Endometrial microvascular endothelial cells (primary cell): Measurements from ENCODE around the gene DGKH. TPM values are rescaled to one million over a fixed set of nuclear protein-coding genes. Genes with fewer than 3 reads are reported as not detected.

Source experiments
- in situ Hi-C: cut with HindIII; loops from 2 replicates; pipeline ENCODE4 v1.10.0; 2017; ENCODE audit warnings: low sequenced_read_pairs, low pct_unique_long_range_greater_than_20kb; ENCODE audit errors: inconsistent ontology term
- total RNA-seq: library from RNA; depleted of rRNA; stranded (reverse); fragments of >200 nt; gene quantifications from one replicate; pipeline ENCODE4 v1.2.3, GENCODE V29; 2015; ENCODE audit errors: inconsistent ontology term

The DGKH gene
- total RNA-seq, 1 donor from 2014 or later: 14.8 TPM

DNA sequence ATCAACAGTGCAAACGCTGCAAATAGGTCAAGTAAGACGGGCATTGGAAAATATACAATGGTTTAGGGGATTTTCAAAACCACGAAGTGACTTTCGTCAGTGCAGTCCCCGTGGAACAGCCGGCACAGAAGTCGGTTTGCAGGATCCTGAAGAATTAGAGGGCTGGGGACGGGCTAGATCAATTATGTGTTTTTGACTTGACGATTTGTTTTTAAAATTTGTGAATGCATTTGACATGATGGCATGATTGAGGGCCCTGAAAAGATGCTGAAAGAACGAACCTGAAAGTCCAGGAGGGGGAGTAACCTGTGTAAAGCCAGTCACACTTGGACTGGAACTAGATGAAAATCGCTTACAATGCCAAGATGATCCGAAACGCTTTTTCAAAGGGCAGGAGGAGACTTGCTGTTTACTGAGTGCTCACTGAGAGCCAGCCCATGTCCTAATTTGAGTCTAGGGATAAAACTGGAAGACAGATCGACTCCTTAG, 8.9 kb upstream of the DGKH start:
- in situ Hi-C loops: no loop called here

DNA sequence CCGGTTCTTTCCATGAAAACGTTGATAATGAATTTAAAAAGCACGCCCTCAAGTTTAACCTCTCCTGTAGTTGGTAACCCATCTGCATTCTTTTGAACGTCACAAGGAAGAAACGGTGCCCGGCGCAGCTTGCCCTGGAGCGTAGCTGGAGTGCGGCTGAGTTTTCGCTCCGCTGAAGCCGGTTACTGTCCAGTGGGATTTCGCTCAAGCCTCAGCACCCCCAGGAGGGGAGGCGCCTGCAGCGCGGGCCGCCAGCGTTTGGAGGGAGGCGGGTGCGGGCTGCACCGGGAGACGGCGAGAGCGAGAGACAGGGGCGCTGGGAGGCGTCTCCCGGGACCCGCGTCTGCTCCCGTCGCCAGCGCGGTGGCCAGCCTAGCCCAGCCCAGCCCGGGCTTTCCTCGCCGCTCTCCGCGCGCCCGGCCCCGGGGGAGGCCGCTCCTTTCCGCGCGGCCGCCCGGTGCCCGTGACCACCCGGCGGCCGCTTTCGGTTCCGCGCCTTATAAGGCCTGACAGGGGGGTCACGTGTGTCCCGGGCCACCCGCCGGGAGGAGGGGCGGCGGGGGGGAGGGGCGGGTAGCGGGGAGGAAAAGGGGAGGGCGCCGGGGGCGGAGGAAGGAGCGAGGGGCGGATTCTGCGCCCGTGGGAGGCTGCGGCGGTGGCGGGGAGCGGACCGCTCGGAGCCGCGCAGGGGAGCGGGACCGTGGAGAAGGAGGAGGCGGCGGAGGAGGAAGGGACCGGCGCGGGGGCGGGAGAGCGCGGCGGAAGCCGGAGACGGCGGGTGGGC, 8.3 kb upstream of the DGKH start:
- in situ Hi-C loops: no loop called here

GRCh38 chr13:42040730-42041010, 7.8 kb upstream of the DGKH start:
- in situ Hi-C loops: no loop called here

- in situ Hi-C loops: no loop called here
Measured at GRCh38 chr13:42041011-42041683, 7.3 kb upstream of the DGKH start.

- in situ Hi-C loops: no loop called here
Measured at GRCh38 chr13:42041684-42042035, 6.8 kb upstream of the DGKH start.

DNA sequence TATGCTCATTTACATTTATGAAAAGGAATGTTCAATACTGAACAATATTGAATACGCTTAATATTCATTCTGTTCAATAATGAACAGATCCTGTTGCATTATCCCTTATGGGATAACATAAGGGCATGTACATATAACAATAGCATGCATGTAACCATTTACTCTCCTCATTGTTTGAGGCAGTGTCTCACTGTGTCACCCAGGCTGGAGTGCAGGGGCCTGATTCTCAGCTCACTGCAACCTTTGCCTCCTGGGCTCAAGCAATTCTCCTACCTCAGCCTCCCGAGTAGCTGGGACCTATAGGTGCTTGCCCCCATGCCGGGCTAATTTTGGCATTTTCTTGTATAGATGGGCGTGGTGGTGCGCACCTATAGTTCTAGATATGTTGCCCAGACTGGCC, 4.8 kb upstream of the DGKH start:
- in situ Hi-C loops: no loop called here

DNA sequence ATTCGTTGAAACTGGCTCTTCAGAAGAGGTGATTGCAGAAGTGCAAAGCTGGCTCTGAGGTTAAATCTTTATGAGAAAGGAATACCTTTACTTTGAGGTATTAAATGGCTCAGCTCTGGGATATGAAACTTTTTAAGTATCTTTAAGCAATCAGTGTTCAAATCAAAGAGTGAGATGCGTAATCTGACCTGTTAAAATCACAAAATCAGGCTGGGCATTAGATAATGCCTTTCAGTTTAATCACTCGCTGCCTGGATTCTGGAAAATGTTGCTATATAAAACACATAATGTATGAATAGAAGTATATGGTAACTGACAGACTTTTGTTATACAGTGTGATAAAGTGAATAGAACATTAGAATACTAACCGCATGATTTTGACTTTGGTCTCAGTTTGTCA, 2.0 kb upstream of the DGKH start:
- in situ Hi-C loops: no loop called here

DNA sequence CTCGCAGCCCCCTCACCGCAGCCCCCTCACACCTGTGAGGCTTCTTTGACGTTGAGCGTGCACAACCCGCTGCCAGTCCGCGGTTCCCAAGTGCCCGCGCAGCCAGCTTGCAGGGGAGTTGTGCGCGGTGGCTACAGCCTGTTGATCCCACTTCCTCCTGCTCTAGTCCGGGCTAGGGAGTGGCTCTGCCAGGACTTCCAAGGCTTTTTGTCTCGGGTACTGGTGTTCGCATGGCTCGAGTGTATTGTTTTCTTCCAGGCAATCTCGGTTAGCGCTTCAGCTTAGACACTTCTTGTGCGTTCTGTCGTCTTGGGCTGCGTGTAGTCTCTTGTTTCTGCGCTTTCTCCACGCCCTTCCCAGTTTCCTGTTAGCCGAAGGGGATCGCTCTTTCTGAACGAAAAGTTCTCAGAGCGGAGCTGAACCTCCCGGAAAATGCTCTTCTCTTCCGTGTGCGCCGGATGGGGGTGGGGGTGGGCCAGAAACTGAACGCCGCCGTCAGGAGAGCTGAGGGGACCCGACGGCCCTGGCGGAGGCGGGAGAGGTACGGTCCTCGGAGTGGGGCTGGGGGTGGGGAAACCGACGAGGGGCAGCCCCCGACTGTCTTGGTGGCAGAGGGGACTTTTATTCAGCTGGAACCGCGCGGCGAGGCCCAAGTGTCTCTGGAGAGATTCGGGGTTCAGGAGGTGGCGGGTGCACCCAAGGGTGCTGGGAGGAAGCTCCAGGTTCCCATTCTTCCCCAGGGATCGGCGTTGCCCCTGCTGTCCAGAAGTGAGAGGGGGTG, 697 bp upstream of the DGKH start:
- in situ Hi-C loops: no loop called here

DNA sequence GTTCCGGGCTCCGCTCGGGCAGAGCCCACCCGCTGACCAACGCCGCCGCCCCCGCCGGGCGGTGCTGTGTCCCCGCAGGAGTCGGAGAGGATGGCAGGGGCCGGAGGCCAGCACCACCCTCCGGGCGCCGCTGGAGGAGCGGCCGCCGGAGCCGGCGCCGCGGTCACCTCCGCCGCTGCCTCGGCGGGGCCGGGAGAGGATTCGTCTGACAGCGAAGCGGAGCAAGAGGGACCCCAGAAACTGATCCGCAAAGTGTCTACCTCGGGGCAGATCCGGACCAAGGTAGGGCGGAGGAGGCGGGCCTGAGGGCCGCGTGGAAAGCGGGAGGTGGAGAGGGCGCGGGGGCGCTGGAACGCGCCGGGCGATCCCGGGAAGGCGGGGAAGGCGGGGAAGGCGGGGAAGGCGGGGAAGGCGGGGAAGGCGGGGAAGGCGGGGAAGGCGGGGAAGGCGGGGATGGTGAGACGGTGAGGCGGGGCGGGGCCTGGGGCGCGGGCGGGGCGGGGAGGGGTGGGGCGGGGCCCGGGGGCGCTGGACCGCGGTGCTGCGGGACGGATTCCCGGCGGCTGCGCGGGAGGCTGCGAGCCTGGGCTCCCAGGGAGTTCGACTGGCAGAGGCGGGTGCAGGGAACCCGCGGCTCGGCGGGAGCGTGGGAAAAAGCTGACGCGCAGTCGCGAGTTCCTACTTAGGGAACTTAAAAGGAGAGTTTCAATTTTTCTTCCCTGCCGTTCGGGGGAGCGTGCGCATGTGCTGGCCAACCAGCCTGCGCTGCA, 421 bp downstream of the DGKH start:
- in situ Hi-C loops: no loop called here

GRCh38 chr13:42049454-42049813, 986 bp downstream of the DGKH start:
- in situ Hi-C loops: no loop called here

GRCh38 chr13:42054798-42055499, 6.5 kb downstream of the DGKH start:
- in situ Hi-C loops: no loop called here

- in situ Hi-C loops: no loop called here
Measured at GRCh38 chr13:42055500-42056085, 7.1 kb downstream of the DGKH start.

DNA sequence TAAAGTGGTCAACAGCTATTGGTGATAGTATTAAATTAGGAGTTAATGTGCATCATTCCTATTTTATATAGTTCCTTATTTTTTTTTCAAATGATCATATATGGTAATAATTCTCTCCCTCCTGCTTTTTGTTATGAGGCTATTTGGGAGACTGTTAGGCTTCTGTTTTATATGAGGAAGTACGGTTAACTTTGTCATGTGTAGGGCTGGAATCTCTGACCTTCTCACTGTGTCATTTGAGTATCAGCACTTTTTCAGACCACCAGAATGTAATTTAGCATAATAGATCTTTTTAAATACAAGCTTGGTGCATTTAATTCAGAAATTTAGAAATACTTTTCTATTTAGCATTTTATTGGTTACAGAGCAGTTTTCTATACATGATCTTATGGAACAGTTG, 7.7 kb downstream of the DGKH start:
- in situ Hi-C loops: no loop called here

GRCh38 chr13:42056583-42056982, 8.1 kb downstream of the DGKH start:
- in situ Hi-C loops: no loop called here

DNA sequence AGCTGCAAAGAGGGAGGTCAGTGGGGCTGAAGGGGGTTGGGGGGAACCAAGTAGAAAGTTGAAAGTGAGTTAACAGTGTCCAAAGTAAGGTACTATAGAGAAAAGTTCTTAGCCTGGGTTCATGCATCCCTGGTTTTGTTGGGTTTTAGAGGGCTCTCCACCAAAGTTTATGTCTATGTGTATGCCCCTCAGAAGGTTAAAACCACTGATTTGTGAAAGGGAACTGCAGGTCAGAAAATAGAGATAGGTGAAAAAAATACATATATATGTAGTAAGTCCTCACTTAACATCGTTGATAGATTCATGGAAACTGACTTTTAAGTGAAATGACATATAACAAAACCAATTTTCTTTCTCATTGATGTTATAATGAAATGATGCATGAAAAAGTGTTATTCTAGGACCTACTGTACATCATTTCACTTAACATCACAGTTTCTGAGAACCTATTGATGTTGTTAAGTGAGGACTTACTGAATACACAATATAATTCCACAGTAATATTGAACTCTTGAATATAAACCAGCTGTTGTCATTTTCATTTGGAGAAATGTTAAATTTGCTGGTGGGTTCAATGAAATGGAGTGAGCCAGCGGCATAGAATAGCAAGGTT, 9.6 kb downstream of the DGKH start:
- in situ Hi-C loops: no loop called here

DNA sequence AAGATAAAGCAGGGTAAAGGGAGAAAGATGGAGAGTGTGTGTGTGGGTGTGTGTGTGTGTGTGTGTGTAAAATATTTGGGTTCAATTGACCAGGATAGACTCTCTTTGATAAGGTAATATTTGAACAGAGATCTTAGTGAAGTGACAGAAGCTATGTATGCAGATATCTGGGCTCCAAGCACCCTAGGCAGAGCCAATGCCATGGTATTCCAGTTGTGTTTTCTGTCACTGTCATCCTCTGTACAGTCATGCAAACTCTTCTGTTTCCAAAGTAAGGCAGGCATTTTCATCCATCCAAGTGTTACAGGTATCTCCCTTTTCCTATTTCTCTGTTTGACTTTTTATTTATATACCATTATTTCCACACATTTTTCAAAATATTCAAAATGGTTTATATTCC, 13.5 kb downstream of the DGKH start:
- in situ Hi-C loops: loop anchor here (10.0 kb wide), 1 partner anchor 387 kb away; no protein-coding TSS in a partner anchor

GRCh38 chr13:42063105-42063504, 14.7 kb downstream of the DGKH start:
- in situ Hi-C loops: loop anchor here (10.0 kb wide), 1 partner anchor 388 kb away; no protein-coding TSS in a partner anchor

DNA sequence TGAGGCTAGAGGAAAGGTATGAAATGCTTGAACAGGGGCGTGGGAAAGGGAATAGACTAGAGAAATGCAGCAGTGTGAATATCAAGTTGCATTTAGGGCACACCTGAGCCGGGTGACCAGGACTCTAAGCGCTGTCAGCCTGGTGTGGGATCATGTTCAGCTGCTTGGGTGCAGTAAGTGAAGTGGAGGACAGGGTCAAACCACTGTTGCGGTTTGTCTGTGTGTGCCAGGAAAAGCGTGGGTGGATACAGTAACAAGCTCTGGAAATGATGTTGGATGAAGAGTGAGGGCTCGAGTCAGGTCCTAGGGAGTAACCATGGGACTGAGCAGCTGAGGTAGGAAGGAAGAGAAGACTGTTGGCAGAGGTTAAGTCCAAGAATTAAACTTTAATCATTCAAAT, 15.8 kb downstream of the DGKH start:
- in situ Hi-C loops: loop anchor here (10.0 kb wide), 1 partner anchor 389 kb away; no protein-coding TSS in a partner anchor
